Measurements from ENCODE around the gene EDA. TPM values are rescaled to one million over a fixed set of nuclear protein-coding genes. Genes with fewer than 3 reads are reported as not detected.

The EDA gene
- total RNA-seq, 1 donor = 0.09 TPM

DNA sequence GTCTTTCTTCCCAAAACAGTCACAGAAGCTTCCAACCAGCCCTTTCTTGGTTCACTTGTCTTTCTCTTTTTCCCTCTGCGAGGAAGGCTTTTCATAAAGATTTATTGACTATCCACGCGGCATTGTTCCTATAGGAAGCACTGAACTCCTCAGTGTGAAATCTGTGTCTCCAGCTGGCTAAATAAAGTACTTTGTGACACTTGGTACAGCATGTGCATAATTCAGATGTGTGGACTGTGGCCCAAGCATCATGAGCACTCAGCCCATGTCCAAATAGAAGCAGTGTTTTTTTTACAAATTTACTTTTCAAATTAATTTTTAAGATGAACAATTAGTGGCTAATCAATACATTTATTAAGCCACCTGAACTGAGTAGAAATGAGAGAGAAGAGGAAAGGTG is 146.4 kb downstream of the EDA start:
- DNase-seq (ENCODE audit: low read depth) = no peak
- no peak overlapping the region for H3K4me3 ChIP-seq (ENCODE audit: low read depth, low read length)
- TF ChIP-seq, protein P1, sequence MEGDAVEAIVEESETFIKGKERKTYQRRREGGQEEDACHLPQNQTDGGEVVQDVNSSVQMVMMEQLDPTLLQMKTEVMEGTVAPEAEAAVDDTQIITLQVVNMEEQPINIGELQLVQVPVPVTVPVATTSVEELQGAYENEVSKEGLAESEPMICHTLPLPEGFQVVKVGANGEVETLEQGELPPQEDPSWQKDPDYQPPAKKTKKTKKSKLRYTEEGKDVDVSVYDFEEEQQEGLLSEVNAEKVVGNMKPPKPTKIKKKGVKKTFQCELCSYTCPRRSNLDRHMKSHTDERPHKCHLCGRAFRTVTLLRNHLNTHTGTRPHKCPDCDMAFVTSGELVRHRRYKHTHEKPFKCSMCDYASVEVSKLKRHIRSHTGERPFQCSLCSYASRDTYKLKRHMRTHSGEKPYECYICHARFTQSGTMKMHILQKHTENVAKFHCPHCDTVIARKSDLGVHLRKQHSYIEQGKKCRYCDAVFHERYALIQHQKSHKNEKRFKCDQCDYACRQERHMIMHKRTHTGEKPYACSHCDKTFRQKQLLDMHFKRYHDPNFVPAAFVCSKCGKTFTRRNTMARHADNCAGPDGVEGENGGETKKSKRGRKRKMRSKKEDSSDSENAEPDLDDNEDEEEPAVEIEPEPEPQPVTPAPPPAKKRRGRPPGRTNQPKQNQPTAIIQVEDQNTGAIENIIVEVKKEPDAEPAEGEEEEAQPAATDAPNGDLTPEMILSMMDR (IDR thresholded peaks at IDR 0.05; ENCODE audit: insufficient read depth, low read length) = no peak

DNA sequence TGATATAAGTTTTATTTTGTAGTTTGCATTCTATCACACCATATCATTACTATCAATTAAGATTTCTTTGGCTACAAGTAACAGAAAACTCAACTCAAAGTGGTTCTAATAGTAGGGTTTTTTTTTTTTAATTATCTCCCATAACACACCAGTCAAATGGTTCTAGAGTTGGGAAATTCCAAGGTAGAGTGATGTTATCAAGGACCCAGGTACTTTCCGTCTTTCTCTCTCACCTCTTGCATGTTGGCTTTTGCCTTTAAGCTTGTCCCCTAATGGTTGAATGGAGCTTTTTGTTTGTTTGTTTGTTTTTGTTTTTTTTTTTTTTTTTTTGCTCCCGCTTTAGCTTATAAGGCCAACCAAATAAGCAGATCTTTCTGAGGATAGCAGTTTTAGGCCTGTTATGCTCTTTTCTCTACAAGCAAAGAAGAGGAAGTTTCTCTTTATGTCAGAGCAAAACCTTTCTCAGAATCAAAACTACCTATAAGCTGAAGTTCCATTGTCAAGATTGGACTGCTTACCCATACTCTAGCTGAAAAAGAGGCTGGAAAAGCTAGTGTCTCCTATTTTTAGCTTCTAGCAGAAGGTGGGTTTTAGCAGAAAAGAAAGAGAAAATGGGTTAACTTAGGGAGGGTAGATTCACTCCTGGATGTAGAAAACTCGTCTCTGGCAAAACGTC is 177.5 kb downstream of the EDA start:
- TF ChIP-seq, protein P1 (IDR thresholded peaks at IDR 0.05; ENCODE audit: insufficient read depth, low read length) = no peak
- DNase-seq (ENCODE audit: low read depth) = no peak
- H3K4me3 ChIP-seq (ENCODE audit: low read depth, low read length) = no peak overlapping the region

DNA sequence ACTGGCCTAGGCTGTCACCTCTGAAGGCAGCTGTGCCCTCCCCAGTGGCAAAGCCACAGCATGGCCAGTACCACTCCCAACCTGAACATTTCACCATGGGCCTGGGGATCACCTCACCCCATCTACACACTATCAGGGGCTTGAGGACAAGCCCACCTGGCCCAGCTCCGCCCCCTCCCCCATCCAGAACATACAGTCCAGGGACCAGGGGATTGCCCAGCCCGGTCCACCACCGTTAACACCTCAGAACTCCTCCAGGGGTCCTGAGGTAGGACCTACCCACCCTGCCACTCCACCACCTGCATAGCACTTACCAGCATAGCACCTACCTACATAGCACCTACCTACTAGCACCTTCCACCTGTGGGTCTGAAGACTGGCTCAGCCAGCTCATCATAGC is 179.8 kb downstream of the EDA start:
- TF ChIP-seq, protein P1 (IDR thresholded peaks at IDR 0.05; ENCODE audit: insufficient read depth, low read length) = no peak
- DNase-seq (ENCODE audit: low read depth) = no peak
- H3K4me3 ChIP-seq (ENCODE audit: low read depth, low read length) = no peak overlapping the region

DNA sequence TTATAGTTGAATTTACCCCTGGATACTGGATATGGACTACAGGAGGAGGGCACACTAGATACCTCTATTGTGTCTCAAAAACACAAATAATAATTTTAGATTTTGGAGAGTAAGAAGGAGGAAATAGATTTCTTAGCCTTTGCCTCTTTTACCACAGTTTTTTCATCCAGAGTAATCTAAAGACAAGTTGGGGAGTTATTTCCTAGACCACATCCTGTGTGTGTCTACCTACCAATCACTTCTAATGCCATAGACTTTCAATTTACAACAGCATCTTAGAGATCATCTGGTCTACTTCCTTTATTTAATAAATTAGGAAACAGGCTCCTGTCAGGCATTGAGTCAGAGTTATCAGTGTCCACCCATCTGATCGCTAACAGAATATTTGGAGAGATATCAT is 191.5 kb downstream of the EDA start:
- TF ChIP-seq, protein P1 (IDR thresholded peaks at IDR 0.05; ENCODE audit: insufficient read depth, low read length) = no peak
- no peak for DNase-seq (ENCODE audit: low read depth)
- H3K4me3 ChIP-seq (ENCODE audit: low read depth, low read length) = no peak overlapping the region

DNA sequence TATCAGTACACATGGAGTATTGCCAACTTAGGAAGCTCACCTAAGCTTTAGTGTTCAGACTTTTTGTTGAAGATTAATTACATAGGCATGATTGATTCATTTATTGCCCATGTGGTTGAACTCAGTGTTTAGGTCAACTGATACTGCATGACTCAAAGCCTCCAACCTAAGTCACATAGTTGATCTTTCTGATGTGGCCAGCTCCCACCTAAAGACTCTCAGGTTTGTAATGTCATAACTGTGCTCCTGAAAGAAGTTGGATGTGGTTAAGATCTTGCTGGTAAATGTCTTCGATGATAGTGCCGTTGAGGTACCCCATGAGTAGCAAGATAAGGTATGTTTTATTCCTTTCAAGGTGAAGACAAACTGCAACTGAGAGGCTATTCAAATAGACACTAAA is 192.5 kb downstream of the EDA start:
- H3K4me3 ChIP-seq (ENCODE audit: low read depth, low read length) = no peak overlapping the region
- TF ChIP-seq, protein P1 (IDR thresholded peaks at IDR 0.05; ENCODE audit: insufficient read depth, low read length) = no peak
- no peak for DNase-seq (ENCODE audit: low read depth)

DNA sequence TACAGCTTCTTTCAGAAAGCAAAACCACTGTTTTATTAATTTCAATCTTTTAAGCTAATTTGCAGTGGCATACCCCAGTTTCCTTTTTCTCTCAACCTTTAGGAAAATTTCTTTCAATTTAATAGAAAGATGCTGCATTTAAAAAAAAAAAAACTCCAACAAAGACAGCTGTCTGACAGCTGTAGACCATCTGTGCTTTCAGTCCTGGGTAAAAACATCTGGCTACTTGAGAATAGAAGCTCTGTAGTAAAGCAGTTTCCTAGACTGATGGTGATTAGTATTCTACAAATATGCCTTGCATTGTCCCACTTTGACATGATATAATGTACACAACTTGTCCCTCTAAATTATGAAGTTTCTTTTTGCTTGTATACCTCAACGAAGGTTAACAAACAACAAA is 197.8 kb downstream of the EDA start:
- DNase-seq (ENCODE audit: low read depth) = no peak
- no peak overlapping the region for H3K4me3 ChIP-seq (ENCODE audit: low read depth, low read length)
- TF ChIP-seq, protein P1 (IDR thresholded peaks at IDR 0.05; ENCODE audit: insufficient read depth, low read length) = no peak

DNA sequence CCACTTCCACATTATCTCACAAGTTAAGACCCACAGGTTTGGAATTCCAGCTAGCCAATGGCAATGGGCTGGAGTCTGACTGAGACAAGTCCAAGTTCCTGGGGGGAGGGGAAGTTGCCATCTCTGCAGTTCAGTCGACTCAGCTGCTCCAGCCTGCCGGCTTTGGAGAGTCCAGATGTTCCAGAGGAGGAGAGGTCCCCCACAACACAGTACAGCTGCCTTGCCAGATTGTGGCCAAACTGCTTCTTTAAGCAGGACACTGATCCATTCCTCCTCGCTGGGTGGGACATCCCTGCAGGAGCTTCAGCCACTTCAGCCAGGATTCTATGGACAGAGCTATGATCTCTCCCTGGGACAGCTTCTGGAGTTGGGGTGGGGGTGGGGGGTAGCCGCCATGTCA is 199.2 kb downstream of the EDA start:
- TF ChIP-seq, protein P1 (IDR thresholded peaks at IDR 0.05; ENCODE audit: insufficient read depth, low read length) = no peak
- H3K4me3 ChIP-seq (ENCODE audit: low read depth, low read length) = no peak overlapping the region
- no peak for DNase-seq (ENCODE audit: low read depth)
